ENCODE data around the gene DOCK8. TPM values are rescaled to one million over a fixed set of nuclear protein-coding genes. Genes with fewer than 3 reads are reported as not detected.

DOCK8 gene
- total RNA-seq, 4 donors from 2014 or later = 9.0 to 17.9 (median 13.6) TPM

GRCh38 chr9:297104-297972, 82.7 kb downstream of the DOCK8 start:
- Histone ChIP-seq H3K9me3 (no peaks in the 10 kb centered on the region), H3K4me3 (no peak overlapping the region), H3K36me3 (no peaks in the 10 kb centered on the region), H3K4me1 (peaks cover 0 to 6% (median 0%) of the 10 kb centered on the region in 4 donors), H3K27me3 (no peaks in the 10 kb centered on the region), H3K27ac (peak overlapping the region in 1 of 4 donors; percentile 7)
- no peak for TF ChIP-seq POLR2A (IDR thresholded peaks at IDR 0.05)
- no peak for TF ChIP-seq EP300 (IDR thresholded peaks at IDR 0.05)
- TF ChIP-seq CTCF (IDR thresholded peaks at IDR 0.05) = no peak
- DNase-seq (ENCODE audit: low spot score in 2 of 2) = peak in 1 of 2 donors; percentile 10
- 41 to 42% methylated on average over 6 of the region's 6 CpGs for WGBS, 2 donors

GRCh38 chr9:303502-303901, 88.8 kb downstream of the DOCK8 start:
- no peaks in the 10 kb centered on the region for H3K4me1 ChIP-seq
- TF ChIP-seq POLR2A (IDR thresholded peaks at IDR 0.05) = no peak
- no peak for TF ChIP-seq CTCF (IDR thresholded peaks at IDR 0.05)
- TF ChIP-seq EP300 (IDR thresholded peaks at IDR 0.05) = no peak
- H3K9me3 ChIP-seq = no peaks in the 10 kb centered on the region
- WGBS, 2 donors = 76 to 83% methylated on average over 5 of the region's 5 CpGs
- no peak overlapping the region for H3K27ac ChIP-seq
- H3K27me3 ChIP-seq = no peaks in the 10 kb centered on the region
- DNase-seq (ENCODE audit: low spot score in 2 of 2) = no peak
- H3K4me3 ChIP-seq = no peak overlapping the region
- no peaks in the 10 kb centered on the region for H3K36me3 ChIP-seq

GRCh38 chr9:304106-304505, 89.4 kb downstream of the DOCK8 start:
- 32 to 39% methylated on average over 4 of the region's 4 CpGs for WGBS, 2 donors
- no peak overlapping the region for H3K27ac ChIP-seq
- no peak for DNase-seq (ENCODE audit: low spot score in 2 of 2)
- no peaks in the 10 kb centered on the region for H3K27me3 ChIP-seq
- H3K36me3 ChIP-seq = no peaks in the 10 kb centered on the region
- no peak for TF ChIP-seq CTCF (IDR thresholded peaks at IDR 0.05)
- no peak for TF ChIP-seq POLR2A (IDR thresholded peaks at IDR 0.05)
- no peak for TF ChIP-seq EP300 (IDR thresholded peaks at IDR 0.05)
- H3K9me3 ChIP-seq = no peaks in the 10 kb centered on the region
- no peak overlapping the region for H3K4me3 ChIP-seq
- H3K4me1 ChIP-seq = no peaks in the 10 kb centered on the region

- Histone ChIP-seq H3K4me3 (no peak overlapping the region), H3K9me3 (no peaks in the 10 kb centered on the region), H3K36me3 (no peaks in the 10 kb centered on the region), H3K27ac (no peak overlapping the region), H3K4me1 (no peaks in the 10 kb centered on the region), H3K27me3 (no peaks in the 10 kb centered on the region)
- TF ChIP-seq EP300 (IDR thresholded peaks at IDR 0.05) (no peak), POLR2A (IDR thresholded peaks at IDR 0.05) (no peak), CTCF (IDR thresholded peaks at IDR 0.05) (no peak)
- DNase-seq (ENCODE audit: low spot score in 2 of 2) = no peak
- WGBS, 2 donors = 42 to 61% methylated on average over 10 of the region's 10 CpGs
Observed at GRCh38 chr9:304519-305185, 90.0 kb downstream of the DOCK8 start.

- Histone ChIP-seq H3K4me3 (no peak overlapping the region), H3K9me3 (no peaks in the 10 kb centered on the region), H3K4me1 (no peaks in the 10 kb centered on the region), H3K27me3 (no peaks in the 10 kb centered on the region), H3K36me3 (no peaks in the 10 kb centered on the region), H3K27ac (no peak overlapping the region)
- peak in 1 of 2 donors; percentile 13 for DNase-seq (ENCODE audit: low spot score in 2 of 2)
- 81 to 93% methylated on average over 7 of the region's 7 CpGs for WGBS, 2 donors
- TF ChIP-seq POLR2A (IDR thresholded peaks at IDR 0.05) (no peak), EP300 (IDR thresholded peaks at IDR 0.05) (no peak), CTCF (IDR thresholded peaks at IDR 0.05) (no peak)
Observed at GRCh38 chr9:306907-307306, 92.2 kb downstream of the DOCK8 start.
